Activated gamma-delta T cell treated with anti-CD3 and anti-CD28 coated beads, Interleukin-2, amount 50 U/mL, for 16 hours (primary cell): ENCODE measurements around the gene AHRR.

Experiments used
- DNase-seq: peaks from one replicate; pipeline ENCODE4 v3.0.0-alpha.2; 2020; ENCODE audit warnings: low read depth

AHRR gene

GRCh38 chr5:443239-444151, 122.0 kb downstream of the AHRR start:
- DNase-seq = peak; percentile 17

GRCh38 chr5:444226-444625, 122.7 kb downstream of the AHRR start:
- no peak for DNase-seq

GRCh38 chr5:445591-445990, 124.1 kb downstream of the AHRR start:
- no peak for DNase-seq

GRCh38 chr5:446066-446882, 124.8 kb downstream of the AHRR start:
- DNase-seq = no peak

- no peak for DNase-seq
Measured at GRCh38 chr5:446883-447263, 125.4 kb downstream of the AHRR start.

- DNase-seq = no peak
Measured at GRCh38 chr5:447501-447900, 126.0 kb downstream of the AHRR start.

- DNase-seq = no peak
Measured at GRCh38 chr5:448061-448765, 126.7 kb downstream of the AHRR start.

GRCh38 chr5:448766-449090, 127.2 kb downstream of the AHRR start:
- no peak for DNase-seq

- no peak for DNase-seq
Measured at GRCh38 chr5:449151-449550, 127.6 kb downstream of the AHRR start.

- DNase-seq = no peak
Measured at GRCh38 chr5:451587-452458, 130.3 kb downstream of the AHRR start.

- no peak for DNase-seq
Measured at GRCh38 chr5:452978-453710, 131.6 kb downstream of the AHRR start.

- no peak for DNase-seq
Measured at GRCh38 chr5:453725-454481, 132.4 kb downstream of the AHRR start.

- DNase-seq = no peak
Measured at GRCh38 chr5:454936-455335, 133.4 kb downstream of the AHRR start.

GRCh38 chr5:455806-456205, 134.3 kb downstream of the AHRR start:
- no peak for DNase-seq

- no peak for DNase-seq
Measured at GRCh38 chr5:456351-457194, 135.1 kb downstream of the AHRR start.

GRCh38 chr5:457195-457961, 135.9 kb downstream of the AHRR start:
- no peak for DNase-seq

GRCh38 chr5:458547-459353, 137.2 kb downstream of the AHRR start:
- no peak for DNase-seq
